Thyroid gland (tissue), 4 donors: ENCODE data around the gene DYRK1A. TPM values are rescaled to one million over a fixed set of nuclear protein-coding genes. Genes with fewer than 3 reads are reported as not detected.

Experiments used
- DNase-seq, 2 donors: peaks; one replicate each; pipeline ENCODE4 v3.0.0-alpha.2; 2019
- H3K27ac ChIP-seq, 3 donors: fragments of 200-600 bp; sonication (generic); 1 replicate in 2 of 3; 2 replicates in 1 of 3; pipeline ENCODE4 v1.5.1; 2016 to 2019; ENCODE audit warnings: mild to moderate bottlenecking in 1 of 3, moderate library complexity in 1 of 3
- H3K27me3 ChIP-seq: fragments of 200-600 bp; sonication (generic); one replicate; pipeline ENCODE4 v1.5.1; 2019
- H3K36me3 ChIP-seq, 2 donors: fragments of 200-600 bp; sonication (generic); one replicate each; pipeline ENCODE4 v1.5.1; 2016 to 2019
- H3K4me1 ChIP-seq, 2 donors: fragments of 200-600 bp; sonication (generic); one replicate each; pipeline ENCODE4 v1.5.1; 2017 to 2019
- H3K4me3 ChIP-seq, 3 donors: fragments of 200-600 bp; sonication (generic); replicated peaks in 1 of 3; 1 replicate in 2 of 3; 2 replicates in 1 of 3; pipeline ENCODE4 v1.5.1; 2016; ENCODE audit warnings: mild to moderate bottlenecking in 1 of 3
- H3K9me3 ChIP-seq: fragments of 200-600 bp; sonication (generic); one replicate; pipeline ENCODE4 v1.5.1; 2017
- CTCF ChIP-seq, 6 experiments: fragments of 200-600 bp in 3 of 6; fragments of 450-650 bp in 3 of 6; sonication (generic) in 3 of 6; IDR thresholded peaks; one replicate each; pipeline ENCODE4 v1.5.1; 2016 to 2019; ENCODE audit warnings: antibody characterized with exemption in 6 of 6, mild to moderate bottlenecking in 2 of 6, inconsistent platforms in 1 of 6, moderate library complexity in 1 of 6
- POLR2A ChIP-seq, 2 donors: fragments of 450-650 bp; IDR thresholded peaks; one replicate each; pipeline ENCODE4 v1.6.1; 2017; ENCODE audit warnings: antibody characterized with exemption in 2 of 2, mild to moderate bottlenecking in 2 of 2, moderate library complexity in 1 of 2
- WGBS, 2 donors: methylation state at CpG; one replicate each; pipeline ENCODE4 v1.1.5; 2017; 5-methylcytosine and 5-hydroxymethylcytosine counted together
- intact Hi-C: fragments of 100-400 bp; cut with DNase I; formaldehyde crosslinking; loops from one replicate; pipeline ENCODE4 v1.15.1; 2023
- total RNA-seq, 4 donors: library from RNA; depleted of rRNA; stranded (reverse); fragments of >200 nt; gene quantifications; one replicate each; pipeline ENCODE4 v1.2.3, GENCODE V29; 2016

The DYRK1A gene
- total RNA-seq, 4 donors from 2014 or later = 104 to 299 (median 116) TPM

- no peak for DNase-seq
- H3K27ac ChIP-seq = no peak overlapping the region
- no peak overlapping the region for H3K4me3 ChIP-seq
- H3K4me1 ChIP-seq = peaks cover 0 to 11% of the 10 kb centered on the region in 2 donors
- H3K9me3 ChIP-seq = no peaks in the 10 kb centered on the region
- TF ChIP-seq CTCF (IDR thresholded peaks at IDR 0.05) (no peak), POLR2A (IDR thresholded peaks at IDR 0.05) (no peak)
- no peaks in the 10 kb centered on the region for H3K27me3 ChIP-seq
- 87 to 90% methylated on average over 7 of the region's 7 CpGs for WGBS, 2 donors
- peaks cover 9 to 15% of the 10 kb centered on the region in 2 donors for H3K36me3 ChIP-seq
- intact Hi-C loops = no loop called here
These were observed 117.2 kb downstream of the DYRK1A start for GRCh38 chr21:37483776-37484175.

GRCh38 chr21:37484535-37485474, 118.2 kb downstream of the DYRK1A start:
- H3K27me3 ChIP-seq = no peaks in the 10 kb centered on the region
- TF ChIP-seq CTCF (IDR thresholded peaks at IDR 0.05) (no peak), POLR2A (IDR thresholded peaks at IDR 0.05) (no peak)
- H3K27ac ChIP-seq = no peak overlapping the region
- H3K4me3 ChIP-seq = no peak overlapping the region
- H3K36me3 ChIP-seq = peaks cover 9 to 15% of the 10 kb centered on the region in 2 donors
- 90 to 91% methylated on average over 7 of the region's 7 CpGs for WGBS, 2 donors
- DNase-seq = peak in 1 of 2 donors; percentile 21
- no peaks in the 10 kb centered on the region for H3K9me3 ChIP-seq
- peaks cover 0 to 9% of the 10 kb centered on the region in 2 donors for H3K4me1 ChIP-seq
- intact Hi-C loops = no loop called here

GRCh38 chr21:37489553-37489952, 123.0 kb downstream of the DYRK1A start:
- Histone ChIP-seq H3K9me3 (no peaks in the 10 kb centered on the region), H3K4me1 (peaks cover 0 to 9% of the 10 kb centered on the region in 2 donors), H3K27me3 (no peaks in the 10 kb centered on the region), H3K36me3 (peaks cover 0 to 9% of the 10 kb centered on the region in 2 donors), H3K27ac (no peak overlapping the region), H3K4me3 (no peak overlapping the region)
- 72 to 77% methylated on average over 1 of the region's 1 CpG for WGBS, 2 donors
- no peak for TF ChIP-seq POLR2A (IDR thresholded peaks at IDR 0.05)
- no peak for TF ChIP-seq CTCF (IDR thresholded peaks at IDR 0.05)
- DNase-seq = no peak
- intact Hi-C loops = no loop called here

GRCh38 chr21:37490084-37490483, 123.5 kb downstream of the DYRK1A start:
- WGBS, 2 donors = 93 to 94% methylated on average over 7 of the region's 7 CpGs
- no peak overlapping the region for H3K27ac ChIP-seq
- no peaks in the 10 kb centered on the region for H3K27me3 ChIP-seq
- no peak overlapping the region for H3K4me3 ChIP-seq
- no peak for TF ChIP-seq POLR2A (IDR thresholded peaks at IDR 0.05)
- no peak for TF ChIP-seq CTCF (IDR thresholded peaks at IDR 0.05)
- no peaks in the 10 kb centered on the region for H3K9me3 ChIP-seq
- DNase-seq = no peak
- H3K4me1 ChIP-seq = peaks cover 0 to 9% of the 10 kb centered on the region in 2 donors
- H3K36me3 ChIP-seq = peaks cover 0 to 9% of the 10 kb centered on the region in 2 donors
- intact Hi-C loops = no loop called here

GRCh38 chr21:37496972-37497371, 130.4 kb downstream of the DYRK1A start:
- Histone ChIP-seq H3K4me3 (no peak overlapping the region), H3K27me3 (no peaks in the 10 kb centered on the region), H3K27ac (no peak overlapping the region), H3K9me3 (no peaks in the 10 kb centered on the region), H3K36me3 (peaks cover 0 to 2% of the 10 kb centered on the region in 2 donors), H3K4me1 (no peaks in the 10 kb centered on the region)
- no peak for DNase-seq
- TF ChIP-seq CTCF (IDR thresholded peaks at IDR 0.05) = peak in 3 of 6 experiments; percentile 19 to 30 (median 21)
- no peak for TF ChIP-seq POLR2A (IDR thresholded peaks at IDR 0.05)
- 88 to 89% methylated on average over 4 of the region's 4 CpGs for WGBS, 2 donors
- intact Hi-C loops = no loop called here
